GM12873 (cell line): ENCODE measurements around the gene GPX5.

Experiments
- CTCF ChIP-seq: IDR thresholded peaks from 2 replicates; pipeline ENCODE4 v1.5.1; 2012; ENCODE audit warnings: low read depth, mild to moderate bottlenecking, moderate library complexity, low read length, control low read depth; ENCODE audit not compliant: insufficient read depth; ENCODE audit errors: missing control alignments

The GPX5 gene

GRCh38 chr6:28489366-28490204, 36.1 kb upstream of the GPX5 start:
- TF ChIP-seq CTCF, result no peak

- TF ChIP-seq CTCF, result no peak
These were observed 35.3 kb upstream of the GPX5 start for GRCh38 chr6:28490205-28490890.

- TF ChIP-seq CTCF, result no peak
These were observed 33.7 kb upstream of the GPX5 start for GRCh38 chr6:28491984-28492317.

- TF ChIP-seq CTCF, result peak; percentile 14
These were observed 29.4 kb upstream of the GPX5 start for GRCh38 chr6:28496099-28496779.

GRCh38 chr6:28497306-28497705, 28.4 kb upstream of the GPX5 start:
- TF ChIP-seq CTCF, result no peak

GRCh38 chr6:28497893-28498292, 27.8 kb upstream of the GPX5 start:
- no peak for TF ChIP-seq CTCF

- no peak for TF ChIP-seq CTCF
These were observed 24.4 kb upstream of the GPX5 start for GRCh38 chr6:28501259-28501658.
